Measurements from ENCODE around the gene FAM186B.

GRCh38 chr12:49550693-49551252 lies 54.7 kb downstream of the FAM186B start:
- TF ChIP-seq POLR2AphosphoS5 (IDR thresholded peaks at IDR 0.05; ENCODE audit: low read depth, low read length), result no peak
- TF ChIP-seq CTCF (IDR thresholded peaks at IDR 0.05), result no peak
- no peak for TF ChIP-seq EZH2phosphoT487 (IDR thresholded peaks at IDR 0.05; ENCODE audit: borderline replicate concordance, low read depth)
- no peak for TF ChIP-seq RCOR1 (IDR thresholded peaks at IDR 0.05; ENCODE audit: low read length)
- no peak for TF ChIP-seq EP300 (IDR thresholded peaks at IDR 0.05; ENCODE audit: borderline replicate concordance in 1 of 2, low read depth in 1 of 2, low read length in 1 of 2)
- no peak for TF ChIP-seq RFX5 (IDR thresholded peaks at IDR 0.05; ENCODE audit: low read length)
- TF ChIP-seq, protein P1, sequence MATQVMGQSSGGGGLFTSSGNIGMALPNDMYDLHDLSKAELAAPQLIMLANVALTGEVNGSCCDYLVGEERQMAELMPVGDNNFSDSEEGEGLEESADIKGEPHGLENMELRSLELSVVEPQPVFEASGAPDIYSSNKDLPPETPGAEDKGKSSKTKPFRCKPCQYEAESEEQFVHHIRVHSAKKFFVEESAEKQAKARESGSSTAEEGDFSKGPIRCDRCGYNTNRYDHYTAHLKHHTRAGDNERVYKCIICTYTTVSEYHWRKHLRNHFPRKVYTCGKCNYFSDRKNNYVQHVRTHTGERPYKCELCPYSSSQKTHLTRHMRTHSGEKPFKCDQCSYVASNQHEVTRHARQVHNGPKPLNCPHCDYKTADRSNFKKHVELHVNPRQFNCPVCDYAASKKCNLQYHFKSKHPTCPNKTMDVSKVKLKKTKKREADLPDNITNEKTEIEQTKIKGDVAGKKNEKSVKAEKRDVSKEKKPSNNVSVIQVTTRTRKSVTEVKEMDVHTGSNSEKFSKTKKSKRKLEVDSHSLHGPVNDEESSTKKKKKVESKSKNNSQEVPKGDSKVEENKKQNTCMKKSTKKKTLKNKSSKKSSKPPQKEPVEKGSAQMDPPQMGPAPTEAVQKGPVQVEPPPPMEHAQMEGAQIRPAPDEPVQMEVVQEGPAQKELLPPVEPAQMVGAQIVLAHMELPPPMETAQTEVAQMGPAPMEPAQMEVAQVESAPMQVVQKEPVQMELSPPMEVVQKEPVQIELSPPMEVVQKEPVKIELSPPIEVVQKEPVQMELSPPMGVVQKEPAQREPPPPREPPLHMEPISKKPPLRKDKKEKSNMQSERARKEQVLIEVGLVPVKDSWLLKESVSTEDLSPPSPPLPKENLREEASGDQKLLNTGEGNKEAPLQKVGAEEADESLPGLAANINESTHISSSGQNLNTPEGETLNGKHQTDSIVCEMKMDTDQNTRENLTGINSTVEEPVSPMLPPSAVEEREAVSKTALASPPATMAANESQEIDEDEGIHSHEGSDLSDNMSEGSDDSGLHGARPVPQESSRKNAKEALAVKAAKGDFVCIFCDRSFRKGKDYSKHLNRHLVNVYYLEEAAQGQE (IDR thresholded peaks at IDR 0.05; ENCODE audit: low read depth, low read length), result no peak
- TF ChIP-seq FOSL2 (IDR thresholded peaks at IDR 0.05; ENCODE audit: borderline replicate concordance, low read depth), result no peak
- TF ChIP-seq YY1 (IDR thresholded peaks at IDR 0.05; ENCODE audit: low read depth), result no peak
- TF ChIP-seq, protein P2, sequence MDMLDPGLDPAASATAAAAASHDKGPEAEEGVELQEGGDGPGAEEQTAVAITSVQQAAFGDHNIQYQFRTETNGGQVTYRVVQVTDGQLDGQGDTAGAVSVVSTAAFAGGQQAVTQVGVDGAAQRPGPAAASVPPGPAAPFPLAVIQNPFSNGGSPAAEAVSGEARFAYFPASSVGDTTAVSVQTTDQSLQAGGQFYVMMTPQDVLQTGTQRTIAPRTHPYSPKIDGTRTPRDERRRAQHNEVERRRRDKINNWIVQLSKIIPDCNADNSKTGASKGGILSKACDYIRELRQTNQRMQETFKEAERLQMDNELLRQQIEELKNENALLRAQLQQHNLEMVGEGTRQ (IDR thresholded peaks at IDR 0.05; ENCODE audit: borderline replicate concordance, low read depth, low read length), result no peak
- TF ChIP-seq JUND (IDR thresholded peaks at IDR 0.05), result no peak
- TF ChIP-seq, protein P3, sequence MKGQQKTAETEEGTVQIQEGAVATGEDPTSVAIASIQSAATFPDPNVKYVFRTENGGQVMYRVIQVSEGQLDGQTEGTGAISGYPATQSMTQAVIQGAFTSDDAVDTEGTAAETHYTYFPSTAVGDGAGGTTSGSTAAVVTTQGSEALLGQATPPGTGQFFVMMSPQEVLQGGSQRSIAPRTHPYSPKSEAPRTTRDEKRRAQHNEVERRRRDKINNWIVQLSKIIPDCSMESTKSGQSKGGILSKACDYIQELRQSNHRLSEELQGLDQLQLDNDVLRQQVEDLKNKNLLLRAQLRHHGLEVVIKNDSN (IDR thresholded peaks at IDR 0.05; ENCODE audit: borderline replicate concordance, low read depth), result no peak
- TF ChIP-seq MAX (IDR thresholded peaks at IDR 0.05; ENCODE audit: low read depth), result no peak
